ENCODE results near the gene TIGAR.

The TIGAR gene, protein sequence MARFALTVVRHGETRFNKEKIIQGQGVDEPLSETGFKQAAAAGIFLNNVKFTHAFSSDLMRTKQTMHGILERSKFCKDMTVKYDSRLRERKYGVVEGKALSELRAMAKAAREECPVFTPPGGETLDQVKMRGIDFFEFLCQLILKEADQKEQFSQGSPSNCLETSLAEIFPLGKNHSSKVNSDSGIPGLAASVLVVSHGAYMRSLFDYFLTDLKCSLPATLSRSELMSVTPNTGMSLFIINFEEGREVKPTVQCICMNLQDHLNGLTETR

DNA sequence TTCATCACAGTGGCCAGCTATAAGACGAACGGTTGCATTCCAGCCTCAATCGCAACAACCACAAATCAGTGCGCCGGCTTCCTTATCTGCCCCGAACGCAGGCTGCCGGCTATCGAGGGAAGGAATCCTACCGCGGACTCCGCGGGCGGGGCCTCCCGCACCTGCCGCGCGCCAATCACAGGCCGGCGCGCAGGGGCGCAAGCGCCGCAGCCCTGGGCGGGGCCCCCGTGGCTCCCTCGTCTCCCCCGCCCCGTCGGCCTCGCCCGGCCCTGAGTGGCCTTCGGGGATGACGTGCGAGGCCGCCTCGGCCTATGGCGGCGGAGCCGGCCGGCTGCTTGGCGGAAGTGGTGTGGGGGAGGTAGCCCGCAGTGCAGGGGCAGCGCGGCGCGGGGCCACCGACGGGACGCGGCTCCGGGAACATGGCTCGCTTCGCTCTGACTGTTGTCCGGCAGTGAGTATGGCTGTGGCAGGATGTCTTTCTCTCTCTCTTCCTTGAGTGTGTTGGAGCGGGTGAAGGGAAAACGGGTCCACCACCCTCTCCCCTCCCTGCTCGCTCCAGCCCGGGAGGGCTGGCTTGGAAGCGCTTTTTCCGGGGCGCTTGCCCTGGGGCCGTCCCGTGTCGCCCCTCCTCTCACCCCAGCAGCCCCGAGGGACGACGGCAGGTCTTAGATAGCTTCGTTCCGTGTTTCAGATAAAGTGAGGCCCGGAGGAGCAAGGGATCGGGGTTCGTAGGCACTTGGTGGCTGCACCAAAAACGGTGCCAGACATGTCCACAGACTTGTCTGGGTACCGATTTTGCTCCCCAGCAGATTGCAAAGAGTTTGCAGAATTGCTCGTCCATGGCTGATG is at the start of gene TIGAR:
Gene TIGAR, plus strand, starts transcription at position 361 of the 849 bp plus-strand sequence. Its CDS starts 59 bp downstream, at position 420.
- DNase-seq: peak; percentile 95

GRCh38 chr12:4271717-4272423 is 49.1 kb upstream of the TIGAR start:
- DNase-seq: peak; percentile 77

- DNase-seq: peak; percentile 89
Measured at GRCh38 chr12:4272424-4273272, 48.4 kb upstream of the TIGAR start.

GRCh38 chr12:4273273-4273651 is 47.8 kb upstream of the TIGAR start:
- DNase-seq: no peak

GRCh38 chr12:4273652-4274395 is 47.2 kb upstream of the TIGAR start, which contains the start of gene CCND2:
CCND2 (plus strand) TSS chr12:4273762; CDS start chr12:4274041, 279 bp downstream.
- DNase-seq: peak; percentile 79

DNA sequence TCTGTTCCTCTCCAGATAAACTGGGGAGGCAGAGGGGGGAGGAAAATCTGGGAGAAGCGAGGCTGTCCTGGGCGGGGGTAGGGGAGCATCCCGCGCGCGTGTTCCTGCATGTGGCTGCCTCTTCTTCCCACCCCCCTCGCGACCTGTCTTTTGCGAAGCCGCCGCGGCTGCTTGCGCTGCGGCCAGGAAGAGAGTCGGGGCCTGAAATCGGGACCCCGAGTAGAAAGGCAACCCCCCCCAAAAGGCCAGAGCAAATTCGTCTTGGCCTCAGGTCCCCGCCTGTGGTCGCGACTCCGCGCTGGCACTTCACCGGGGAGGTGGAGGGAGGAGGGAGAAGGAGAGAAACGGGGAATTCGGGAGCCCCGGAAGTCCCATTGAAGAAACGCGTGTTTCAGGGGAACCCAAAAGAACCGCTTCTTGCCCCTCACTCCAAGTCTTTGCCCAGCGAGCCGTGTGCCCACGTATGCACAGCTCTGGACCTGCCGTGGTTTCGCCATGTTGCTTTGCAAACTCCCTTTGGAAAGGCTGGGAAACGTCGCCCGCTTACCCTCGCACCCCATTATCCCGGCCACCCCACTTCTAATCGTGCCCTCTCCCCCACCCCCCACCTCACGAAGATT is 46.5 kb upstream of the TIGAR start:
- peak; percentile 70 for DNase-seq

- DNase-seq: peak; percentile 79
Measured at GRCh38 chr12:4275016-4275869, 45.8 kb upstream of the TIGAR start.

DNA sequence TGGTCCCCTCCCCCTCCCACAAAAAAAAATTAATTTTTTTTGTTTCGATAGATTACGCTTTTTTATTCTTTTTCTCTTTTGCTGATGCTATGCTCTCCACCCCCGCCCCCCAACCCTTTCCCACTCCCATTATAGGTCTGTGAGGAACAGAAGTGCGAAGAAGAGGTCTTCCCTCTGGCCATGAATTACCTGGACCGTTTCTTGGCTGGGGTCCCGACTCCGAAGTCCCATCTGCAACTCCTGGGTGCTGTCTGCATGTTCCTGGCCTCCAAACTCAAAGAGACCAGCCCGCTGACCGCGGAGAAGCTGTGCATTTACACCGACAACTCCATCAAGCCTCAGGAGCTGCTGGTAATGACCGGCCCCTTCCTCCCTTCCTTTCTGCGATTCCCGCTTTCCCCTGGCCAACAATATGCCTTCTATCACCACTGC is 45.1 kb upstream of the TIGAR start:
- DNase-seq: peak; percentile 65

GRCh38 chr12:4276524-4277204 is 44.3 kb upstream of the TIGAR start:
- DNase-seq: peak; percentile 86

DNA sequence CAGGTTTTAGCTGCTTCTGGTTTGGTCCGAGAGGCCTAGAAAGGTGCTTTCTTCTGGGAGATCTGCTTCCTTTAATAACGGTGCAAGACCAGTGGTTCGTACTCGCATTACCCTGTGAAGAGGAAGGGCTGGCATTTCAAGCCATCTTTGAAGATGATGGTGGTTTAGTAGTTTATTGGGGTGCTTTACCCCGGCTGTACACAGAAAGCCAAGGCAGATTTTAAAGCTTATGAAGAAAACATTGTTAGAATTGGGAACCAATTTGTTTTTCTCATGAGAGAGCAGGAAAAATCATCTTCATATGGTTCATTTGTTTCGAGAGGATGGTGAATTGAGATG is 43.8 kb upstream of the TIGAR start:
- DNase-seq: no peak

DNA sequence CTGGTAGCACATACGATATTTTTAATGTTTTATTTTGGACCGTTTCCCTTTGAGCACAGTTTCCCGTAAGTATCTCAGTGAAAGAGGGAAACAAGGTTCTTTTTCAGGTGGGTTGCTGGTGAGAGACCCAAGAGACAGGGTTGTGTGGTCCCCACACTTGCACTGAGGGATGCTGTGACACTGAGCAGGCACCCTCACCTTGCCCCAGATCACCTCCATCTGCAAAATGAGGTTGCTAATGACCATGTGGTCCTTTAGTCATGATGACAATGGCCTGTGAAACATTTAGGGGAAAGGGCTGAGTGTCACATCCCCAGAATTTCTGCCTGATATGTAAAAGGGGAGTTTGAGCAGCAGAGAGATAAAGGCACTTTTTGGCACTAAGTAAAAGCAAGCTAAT is 43.2 kb upstream of the TIGAR start:
- DNase-seq: no peak

GRCh38 chr12:4278329-4279197 is 42.5 kb upstream of the TIGAR start:
- DNase-seq: no peak

DNA sequence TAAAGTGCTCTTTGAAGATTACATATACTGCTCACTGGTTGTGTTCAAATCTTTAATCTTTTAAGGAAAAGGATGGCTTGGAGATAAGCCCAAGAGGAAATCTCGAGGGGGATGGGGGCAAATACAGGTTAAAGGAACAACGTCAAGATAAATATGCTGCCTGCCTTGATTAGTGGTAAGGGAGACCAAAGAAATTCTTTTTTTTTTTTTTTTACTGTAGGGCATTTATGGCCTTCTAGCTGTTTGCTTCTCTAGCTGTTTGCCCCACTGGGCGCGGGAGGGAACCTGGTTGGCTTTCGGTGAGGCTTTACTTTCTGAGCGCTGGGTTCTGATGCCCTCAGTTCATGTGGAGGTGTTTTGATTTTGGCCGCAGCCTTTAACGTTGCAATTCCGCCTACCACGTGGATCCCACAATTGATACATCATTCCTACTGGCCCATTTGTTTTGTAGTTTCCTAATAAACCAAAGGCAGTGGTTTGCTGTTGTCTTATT is 41.8 kb upstream of the TIGAR start:
- no peak for DNase-seq

GRCh38 chr12:4280351-4281163 is 40.5 kb upstream of the TIGAR start:
- no peak for DNase-seq

DNA sequence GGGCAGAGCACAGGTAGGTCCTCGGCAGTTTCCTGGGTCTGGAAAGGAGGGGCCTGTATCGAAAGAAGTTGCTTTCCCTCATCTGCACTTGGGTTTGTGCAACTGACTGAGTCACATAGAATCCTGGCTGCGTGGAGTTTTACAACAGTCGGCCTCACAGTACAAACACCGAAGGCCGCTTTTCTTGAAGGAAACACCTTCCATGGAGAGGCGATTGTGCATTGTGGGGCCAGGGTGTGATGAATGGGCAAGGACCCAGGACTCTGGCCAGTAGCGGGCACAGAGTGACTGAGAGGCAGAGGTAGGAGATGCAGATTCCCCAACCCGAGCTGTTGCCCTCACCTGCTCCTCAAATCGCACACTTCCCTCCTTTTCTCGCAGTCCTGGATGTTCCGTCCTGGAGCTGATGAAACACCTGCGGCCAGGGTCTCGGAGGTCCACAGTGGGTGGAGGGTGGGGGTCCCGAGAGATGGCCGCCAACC is 39.8 kb upstream of the TIGAR start:
- no peak for DNase-seq

DNA sequence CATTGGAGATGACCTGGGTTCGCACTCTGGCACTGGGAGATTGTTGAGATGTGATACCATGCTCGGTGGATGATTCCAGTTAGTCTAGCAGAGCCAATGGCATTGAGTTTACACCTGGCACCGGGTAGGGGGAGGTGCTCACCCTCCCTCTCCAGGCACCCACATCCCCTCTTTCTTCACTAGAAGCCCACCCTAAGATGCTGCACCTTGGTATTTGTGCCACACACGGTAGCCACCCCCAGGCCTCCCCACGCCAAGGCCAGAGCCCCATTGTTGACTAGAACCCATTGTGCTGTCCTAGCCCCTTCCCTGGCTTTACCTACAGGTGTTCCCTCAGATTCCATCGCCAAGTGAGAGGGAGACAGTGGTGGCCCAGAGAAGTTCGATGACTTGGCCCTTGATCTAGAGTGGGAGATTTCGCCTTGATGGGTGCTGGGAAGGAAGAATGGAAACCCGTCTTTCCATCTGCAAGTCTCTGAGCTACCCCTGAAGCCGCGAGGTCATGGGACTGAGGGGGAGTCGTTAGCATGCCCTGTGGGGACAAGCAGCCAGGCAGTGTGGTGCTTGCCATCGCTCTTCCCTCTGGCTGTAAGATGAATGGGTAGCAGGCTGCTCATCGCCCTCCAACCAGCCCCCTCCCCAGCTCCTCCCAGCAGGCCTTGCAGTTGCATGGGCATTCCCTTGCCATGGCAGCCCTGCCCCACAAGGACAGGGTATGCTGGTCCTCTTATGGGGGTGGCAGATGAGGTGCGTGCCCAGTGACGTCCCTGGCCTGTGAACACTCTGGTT is 38.7 kb upstream of the TIGAR start:
- no peak for DNase-seq

Measured in retina (tissue), 1 donor.